CD4-positive, alpha-beta T cell treated with Interleukin-15 for 4 hours (primary cell): ENCODE results near the gene OR2AT4.
"Not testable (repeated sequence)": the region's sequence is repeated elsewhere in the genome, so short reads cannot be mapped to it uniquely, and the experiment has no call there.

Source experiments
- DNase-seq: peaks from one replicate; pipeline ENCODE4 v3.0.0-alpha.2; 2020; ENCODE audit warnings: low spot score

The OR2AT4 gene

GRCh38 chr11:75103380-75104026 lies 6.8 kb upstream of the OR2AT4 start:
- no peak for DNase-seq

GRCh38 chr11:75101424-75102128 lies 4.9 kb upstream of the OR2AT4 start:
- DNase-seq = no peak

GRCh38 chr11:75100314-75100713 lies 3.6 kb upstream of the OR2AT4 start:
- DNase-seq = no peak

- no peak for DNase-seq
These were observed 3.0 kb upstream of the OR2AT4 start for GRCh38 chr11:75099635-75100034.

GRCh38 chr11:75098835-75099439 lies 2.3 kb upstream of the OR2AT4 start:
- not testable (repeated sequence) for DNase-seq

- not testable (repeated sequence) for DNase-seq
These were observed 1.5 kb upstream of the OR2AT4 start for GRCh38 chr11:75098181-75098580.

GRCh38 chr11:75097173-75097557 lies 489 bp upstream of the OR2AT4 start:
- DNase-seq = no peak

- DNase-seq = not testable (repeated sequence)
These were observed 2.3 kb downstream of the OR2AT4 start for GRCh38 chr11:75094382-75094781.

GRCh38 chr11:75090671-75091177 lies 6.0 kb downstream of the OR2AT4 start:
- DNase-seq = no peak

- DNase-seq = no peak
These were observed 9.1 kb downstream of the OR2AT4 start for GRCh38 chr11:75087319-75088305.

GRCh38 chr11:75084883-75085282 lies 11.8 kb downstream of the OR2AT4 start:
- DNase-seq = no peak

GRCh38 chr11:75083217-75083605 lies 13.5 kb downstream of the OR2AT4 start:
- no peak for DNase-seq

- DNase-seq = no peak
These were observed 14.0 kb downstream of the OR2AT4 start for GRCh38 chr11:75082601-75083216.

- DNase-seq = no peak
These were observed 17.1 kb downstream of the OR2AT4 start for GRCh38 chr11:75079546-75079945.

- no peak for DNase-seq
These were observed 18.4 kb downstream of the OR2AT4 start for GRCh38 chr11:75078233-75078632.

GRCh38 chr11:75077316-75077715 lies 19.4 kb downstream of the OR2AT4 start:
- no peak for DNase-seq

- no peak for DNase-seq
These were observed 20.0 kb downstream of the OR2AT4 start for GRCh38 chr11:75076671-75077070.

GRCh38 chr11:75073459-75074190 lies 23.1 kb downstream of the OR2AT4 start:
- no peak for DNase-seq

GRCh38 chr11:75072582-75072981 lies 24.1 kb downstream of the OR2AT4 start:
- no peak for DNase-seq

GRCh38 chr11:75069473-75069872 lies 27.2 kb downstream of the OR2AT4 start:
- no peak for DNase-seq

- DNase-seq = no peak
These were observed 27.7 kb downstream of the OR2AT4 start for GRCh38 chr11:75068993-75069392.
